Activated naive CD8-positive, alpha-beta T cell treated with anti-CD3 and anti-CD28 coated beads for 36 hours (primary cell): ENCODE results near the gene MAP3K12. TPM values are rescaled to one million over a fixed set of nuclear protein-coding genes. Genes with fewer than 3 reads are reported as not detected.

Experiments
- total RNA-seq, 2 experiments: library from RNA; stranded (reverse); gene quantifications; one replicate each; pipeline ENCODE4 v1.2.3, GENCODE V29; 2021

The MAP3K12 gene
- total RNA-seq, 2 experiments from 2014 or later = 8.4 to 8.7 TPM

Other genes starting within 250 kb of the MAP3K12 start
- gene ESPL1, start 231.2 kb downstream of the MAP3K12 start, total RNA-seq = 10 to 100 TPM; 66.3 to 67.7 TPM
- 100 to 1,000 TPM; 309 to 321 TPM for gene PFDN5, start 203.9 kb downstream of the MAP3K12 start, total RNA-seq
- gene MYG1, start 199.8 kb downstream of the MAP3K12 start, total RNA-seq = 10 to 100 TPM; 73.4 to 79.7 TPM
- gene AAAS, start 177.8 kb downstream of the MAP3K12 start, total RNA-seq = 10 to 100 TPM; 79.9 to 86.4 TPM
- gene SP7, start 163.1 kb downstream of the MAP3K12 start, total RNA-seq = not detected
- gene SP1, start 119.3 kb downstream of the MAP3K12 start, total RNA-seq = 10 to 100 TPM; 65.8 to 68.1 TPM
- gene AMHR2, start 75.6 kb downstream of the MAP3K12 start, total RNA-seq = not detected
- gene PRR13, start 57.7 kb downstream of the MAP3K12 start, total RNA-seq = 100 to 1,000 TPM; 221 to 247 TPM
- 1,000 to 10,000 TPM; 1,052 to 1,089 TPM for gene PCBP2, start 47.4 kb downstream of the MAP3K12 start, total RNA-seq
- gene TARBP2, start 1.8 kb upstream of the MAP3K12 start, total RNA-seq = 10 to 100 TPM; 41.0 to 47.3 TPM
- not detected for gene NPFF, start 8.0 kb upstream of the MAP3K12 start, total RNA-seq
- 10 to 100 TPM; 22.8 to 23.6 TPM for gene ATF7, start 126.9 kb upstream of the MAP3K12 start, total RNA-seq
- gene ATP5MC2, start 176.6 kb upstream of the MAP3K12 start, total RNA-seq = 100 to 1,000 TPM; 274 to 286 TPM
- gene CALCOCO1, start 228.0 kb upstream of the MAP3K12 start, total RNA-seq = 1 to 10 TPM; 8.8 to 9.6 TPM